H9 (cell line): ENCODE measurements around the gene RAB29. TPM values are rescaled to one million over a fixed set of nuclear protein-coding genes. Genes with fewer than 3 reads are reported as not detected.

Experiments used
- DNase-seq: peaks from one replicate; pipeline ENCODE4 v3.0.0-alpha.2; 2017
- H2AFZ ChIP-seq: one replicate; pipeline ENCODE4 v1.6.1; 2013; ENCODE audit warnings: mild to moderate bottlenecking, low read length, control low read depth, moderate library complexity
- H2AK5ac ChIP-seq: 2 replicates; pipeline ENCODE4 v1.6.1; 2013; ENCODE audit warnings: low read length, control low read depth, mixed read lengths; ENCODE audit not compliant: insufficient read length
- H2BK120ac ChIP-seq: one replicate; pipeline ENCODE4 v1.6.1; 2013; ENCODE audit warnings: low read depth, mild to moderate bottlenecking, low read length, control low read depth, inconsistent platforms; ENCODE audit not compliant: poor library complexity, severe bottlenecking
- H2BK12ac ChIP-seq: 2 replicates; pipeline ENCODE4 v1.6.1; 2013; ENCODE audit warnings: low read length, control low read depth, mixed read lengths, low read depth; ENCODE audit not compliant: insufficient read length
- H2BK15ac ChIP-seq: 2 replicates; pipeline ENCODE4 v1.6.1; 2013; ENCODE audit warnings: low read depth, low read length, control low read depth
- H2BK20ac ChIP-seq: one replicate; pipeline ENCODE4 v1.6.1; 2013; ENCODE audit warnings: low read depth, mild to moderate bottlenecking, low read length, control low read depth, inconsistent platforms; ENCODE audit not compliant: poor library complexity, severe bottlenecking
- H2BK5ac ChIP-seq: 2 replicates; pipeline ENCODE4 v1.6.1; 2013; ENCODE audit warnings: low read length, control low read depth, mixed read lengths; ENCODE audit not compliant: insufficient read length
- H3K14ac ChIP-seq: 2 replicates; pipeline ENCODE4 v1.6.1; 2013; ENCODE audit warnings: low read length, control low read depth; ENCODE audit not compliant: insufficient read depth
- H3K18ac ChIP-seq: 2 replicates; pipeline ENCODE4 v1.6.1; 2013; ENCODE audit warnings: low read depth, mild to moderate bottlenecking, mixed read lengths, low read length, control low read depth; ENCODE audit not compliant: insufficient read length
- H3K23ac ChIP-seq: 2 replicates; pipeline ENCODE4 v1.6.1; 2013; ENCODE audit warnings: low read length, control low read depth, mixed read lengths, low read depth; ENCODE audit not compliant: insufficient read length
- H3K23me2 ChIP-seq: 2 replicates; pipeline ENCODE4 v1.6.1; 2013; ENCODE audit warnings: low read depth, mild to moderate bottlenecking, mixed read lengths, low read length, control low read depth; ENCODE audit not compliant: insufficient read length, poor library complexity, severe bottlenecking
- H3K27ac ChIP-seq: 2 replicates; pipeline ENCODE4 v1.5.1; 2013; ENCODE audit warnings: low read length, control low read depth, mixed read lengths, low read depth; ENCODE audit not compliant: insufficient read length
- H3K27me3 ChIP-seq: 2 replicates; pipeline ENCODE4 v1.6.1; 2013; ENCODE audit warnings: low read length, control low read depth, inconsistent platforms; ENCODE audit not compliant: insufficient read depth
- H3K4ac ChIP-seq: 2 replicates; pipeline ENCODE4 v1.6.1; 2013; ENCODE audit warnings: low read depth, mild to moderate bottlenecking, control low read depth, inconsistent platforms, low read length, moderate library complexity
- H3K4me1 ChIP-seq: 2 replicates; pipeline ENCODE4 v1.6.1; 2013; ENCODE audit warnings: low read length, control low read depth, inconsistent platforms; ENCODE audit not compliant: insufficient read depth
- H3K4me2 ChIP-seq: 2 replicates; pipeline ENCODE4 v1.6.1; 2013; ENCODE audit warnings: low read length, control low read depth, mixed read lengths; ENCODE audit not compliant: insufficient read length, insufficient read depth
- H3K56ac ChIP-seq: 2 replicates; pipeline ENCODE4 v1.6.1; 2013; ENCODE audit warnings: low read depth, mild to moderate bottlenecking, mixed read lengths, low read length, control low read depth; ENCODE audit not compliant: insufficient read length
- H3K79me1 ChIP-seq: 2 replicates; pipeline ENCODE4 v1.6.1; 2013; ENCODE audit warnings: low read depth, mild to moderate bottlenecking, moderate library complexity, low read length, control low read depth, inconsistent platforms; ENCODE audit not compliant: insufficient read depth, poor library complexity, severe bottlenecking
- H3K79me2 ChIP-seq: 2 replicates; pipeline ENCODE4 v1.6.1; 2013; ENCODE audit warnings: low read length, control low read depth, inconsistent platforms; ENCODE audit not compliant: insufficient read depth
- H3K9ac ChIP-seq: 2 replicates; pipeline ENCODE4 v1.6.1; 2013; ENCODE audit warnings: low read length, control low read depth, mixed read lengths; ENCODE audit not compliant: insufficient read length; ENCODE audit errors: extremely low read depth
- H3K9me3 ChIP-seq: one replicate; pipeline ENCODE4 v1.6.1; 2013; ENCODE audit warnings: low read depth, low read length, inconsistent platforms; ENCODE audit not compliant: control insufficient read depth
- H3T11ph ChIP-seq: one replicate; pipeline ENCODE4 v1.6.1; 2013; ENCODE audit warnings: mild to moderate bottlenecking, low read length, control low read depth, inconsistent platforms
- H4K20me1 ChIP-seq: one replicate; pipeline ENCODE4 v1.6.1; 2013; ENCODE audit not compliant: control insufficient read depth, insufficient read length, insufficient read depth
- H4K5ac ChIP-seq: 2 replicates; pipeline ENCODE4 v1.6.1; 2013; ENCODE audit warnings: low read depth, mild to moderate bottlenecking, mixed read lengths, low read length, control low read depth; ENCODE audit not compliant: insufficient read length
- H4K8ac ChIP-seq: replicated peaks from 2 replicates; pipeline ENCODE4 v1.6.1; 2013; ENCODE audit warnings: low read length, control low read depth, mixed read lengths, low read depth; ENCODE audit not compliant: insufficient read length
- H4K91ac ChIP-seq: 2 replicates; pipeline ENCODE4 v1.6.1; 2013; ENCODE audit warnings: low read depth, mild to moderate bottlenecking, moderate library complexity, mixed read lengths, low read length, control low read depth; ENCODE audit not compliant: insufficient read length
- H3K27ac Mint-ChIP-seq, 3 experiments: 2 replicates in 2 of 3; 3 replicates in 1 of 3; pipeline ENCODE4 v1.8.0; 2020 to 2021; ENCODE audit warnings: mixed read lengths in 3 of 3, mild to moderate bottlenecking in 1 of 3, moderate library complexity in 1 of 3
- H3K27me3 Mint-ChIP-seq: 2 replicates; pipeline ENCODE4 v1.8.0; 2021; ENCODE audit warnings: low read depth, mild to moderate bottlenecking, moderate library complexity, mixed read lengths
- H3K36me3 Mint-ChIP-seq, 3 experiments: 2 replicates in 2 of 3; 3 replicates in 1 of 3; pipeline ENCODE4 v1.8.0; 2020 to 2021; ENCODE audit warnings: low read depth in 3 of 3, mixed read lengths in 3 of 3; ENCODE audit not compliant: insufficient read depth in 1 of 3
- H3K4me1 Mint-ChIP-seq, 2 experiments: 2 replicates each; pipeline ENCODE4 v1.8.0; 2020; ENCODE audit warnings: mixed read lengths in 2 of 2
- H3K4me3 Mint-ChIP-seq, 2 experiments: 2 replicates in 1 of 2; 3 replicates in 1 of 2; pipeline ENCODE4 v1.8.0; 2020 to 2021; ENCODE audit warnings: mild to moderate bottlenecking in 2 of 2, mixed read lengths in 2 of 2, moderate library complexity in 1 of 2
- H3K9me3 Mint-ChIP-seq, 2 experiments: 2 replicates in 1 of 2; 3 replicates in 1 of 2; pipeline ENCODE4 v1.8.0; 2020; ENCODE audit warnings: mild to moderate bottlenecking in 2 of 2, mixed read lengths in 2 of 2, moderate library complexity in 1 of 2
- WGBS: extraction: QIAGEN DNeasy Blood & Tissue Kit; methylation state at CpG from one replicate; pipeline ENCODE4 v1.1.7; 2013; ENCODE audit warnings: missing lambda C conversion rate, low lambda C conversion rate, mixed read lengths; ENCODE audit not compliant: insufficient read length; ENCODE audit errors: extremely low coverage; 5-methylcytosine and 5-hydroxymethylcytosine counted together
- total RNA-seq: library from RNA; stranded (reverse); gene quantifications from 2 replicates; pipeline ENCODE4 v1.2.1, GENCODE V29; 2021
- TF ChIP-seq, protein P1 (sequence below): fragments of 200-600 bp; sonication (generic); conservative IDR thresholded peaks from 3 replicates; pipeline ENCODE4 v1.8.0; 2021; ENCODE audit warnings: antibody characterized with exemption, mild to moderate bottlenecking

Gene RAB29
- total RNA-seq, 1 experiment from 2014 or later: 4.2 TPM

DNA sequence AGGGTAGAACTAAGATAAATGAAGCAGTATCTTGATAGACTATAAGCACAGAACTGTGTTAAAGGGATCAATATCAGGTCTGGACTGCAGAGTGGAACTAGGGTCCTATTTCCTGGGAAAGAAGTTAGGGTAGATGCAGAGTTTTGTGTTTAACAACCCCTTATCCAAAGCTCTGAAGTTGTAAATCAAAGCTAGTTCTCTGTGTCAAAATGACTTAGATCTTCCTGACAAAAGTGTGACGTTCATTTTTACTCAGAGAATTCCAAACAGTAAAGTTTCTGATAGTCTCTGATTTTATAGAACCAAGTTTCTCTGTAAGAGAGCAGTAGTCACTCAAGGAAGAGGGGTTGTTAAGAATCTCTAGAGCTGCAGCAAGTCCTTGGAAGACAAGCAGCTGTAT, 33.6 kb downstream of the RAB29 start:
- H3K27me3 ChIP-seq: no peaks in the 10 kb centered on the region
- H2BK120ac ChIP-seq: no peak overlapping the region
- no peak overlapping the region for H3K27ac ChIP-seq
- no peak overlapping the region for H3K14ac ChIP-seq
- peaks cover 8% of the 10 kb centered on the region for H3K79me1 ChIP-seq
- no peak overlapping the region for H3K23ac ChIP-seq
- no peak overlapping the region for H4K91ac ChIP-seq
- H3K79me2 ChIP-seq: peaks cover 66% of the 10 kb centered on the region
- no peak for DNase-seq
- H3K23me2 ChIP-seq: no peaks in the 10 kb centered on the region
- H3K18ac ChIP-seq: no peak overlapping the region
- TF ChIP-seq, protein P1, sequence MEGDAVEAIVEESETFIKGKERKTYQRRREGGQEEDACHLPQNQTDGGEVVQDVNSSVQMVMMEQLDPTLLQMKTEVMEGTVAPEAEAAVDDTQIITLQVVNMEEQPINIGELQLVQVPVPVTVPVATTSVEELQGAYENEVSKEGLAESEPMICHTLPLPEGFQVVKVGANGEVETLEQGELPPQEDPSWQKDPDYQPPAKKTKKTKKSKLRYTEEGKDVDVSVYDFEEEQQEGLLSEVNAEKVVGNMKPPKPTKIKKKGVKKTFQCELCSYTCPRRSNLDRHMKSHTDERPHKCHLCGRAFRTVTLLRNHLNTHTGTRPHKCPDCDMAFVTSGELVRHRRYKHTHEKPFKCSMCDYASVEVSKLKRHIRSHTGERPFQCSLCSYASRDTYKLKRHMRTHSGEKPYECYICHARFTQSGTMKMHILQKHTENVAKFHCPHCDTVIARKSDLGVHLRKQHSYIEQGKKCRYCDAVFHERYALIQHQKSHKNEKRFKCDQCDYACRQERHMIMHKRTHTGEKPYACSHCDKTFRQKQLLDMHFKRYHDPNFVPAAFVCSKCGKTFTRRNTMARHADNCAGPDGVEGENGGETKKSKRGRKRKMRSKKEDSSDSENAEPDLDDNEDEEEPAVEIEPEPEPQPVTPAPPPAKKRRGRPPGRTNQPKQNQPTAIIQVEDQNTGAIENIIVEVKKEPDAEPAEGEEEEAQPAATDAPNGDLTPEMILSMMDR: no peak
- H2BK5ac ChIP-seq: no peak overlapping the region
- H3K36me3 Mint-ChIP-seq: peaks cover 8 to 24% (median 18%) of the 10 kb centered on the region in 3 experiments; a peak in 6 of 7 replicates
- no peak overlapping the region for H2BK15ac ChIP-seq
- H3K4me2 ChIP-seq: no peak overlapping the region
- no peak overlapping the region for H2AFZ ChIP-seq
- H2BK20ac ChIP-seq: no peak overlapping the region
- H3K9me3 ChIP-seq: no peaks in the 10 kb centered on the region
- H3K4ac ChIP-seq: no peak overlapping the region
- no peaks in the 10 kb centered on the region for H4K20me1 ChIP-seq
- H3K56ac ChIP-seq: no peak overlapping the region
- H4K8ac ChIP-seq: no peak overlapping the region
- peaks cover 42 to 43% of the 10 kb centered on the region in 2 experiments for H3K4me1 Mint-ChIP-seq
- H2AK5ac ChIP-seq: no peak overlapping the region
- WGBS: no CpG with 5 or more reads among the region's 1 CpG
- no peaks in the 10 kb centered on the region for H3K9me3 Mint-ChIP-seq
- no peak overlapping the region for H3T11ph ChIP-seq
- no peak overlapping the region for H3K9ac ChIP-seq
- H3K27me3 Mint-ChIP-seq: no peaks in the 10 kb centered on the region
- peaks cover 4% of the 10 kb centered on the region; the same call in 1 of the 2 replicates for H3K4me1 ChIP-seq
- H2BK12ac ChIP-seq: no peak overlapping the region
- no peak overlapping the region for H4K5ac ChIP-seq
- H3K27ac Mint-ChIP-seq: peak overlapping the region in 2 of 3 experiments; percentile 25 to 82; a peak in 2 of 7 replicates
- no peak overlapping the region for H3K4me3 Mint-ChIP-seq
